HG03159 (cell line): ENCODE data around the gene FETUB.

Experiments used
- ATAC-seq: cut with Tn5 transposase; IDR thresholded peaks from one replicate; pipeline ENCODE4 v1.9.1; 2021; ENCODE audit warnings: mild to moderate bottlenecking, moderate library complexity; ENCODE audit not compliant: unreplicated experiment

The FETUB gene

GRCh38 chr3:186639778-186640472 lies at the start of gene FETUB:
FETUB (plus strand) TSS chr3:186640399; CDS start chr3:186640461, 62 bp downstream.
- ATAC-seq = no peak

- no peak for ATAC-seq
Observed at GRCh38 chr3:186590580-186591295, 49.5 kb upstream of the FETUB start.

GRCh38 chr3:186592682-186593081 lies 47.5 kb upstream of the FETUB start:
- ATAC-seq = no peak

GRCh38 chr3:186593862-186594261 lies 46.3 kb upstream of the FETUB start:
- ATAC-seq = no peak

GRCh38 chr3:186594591-186595113 lies 45.5 kb upstream of the FETUB start:
- no peak for ATAC-seq

GRCh38 chr3:186596568-186597287 lies 43.5 kb upstream of the FETUB start:
- no peak for ATAC-seq

- no peak for ATAC-seq
Observed at GRCh38 chr3:186598108-186598784, 42.0 kb upstream of the FETUB start.

- ATAC-seq = no peak
Observed at GRCh38 chr3:186598794-186599141, 41.4 kb upstream of the FETUB start.

- ATAC-seq = no peak
Observed at GRCh38 chr3:186599142-186599784, 40.9 kb upstream of the FETUB start.

- no peak for ATAC-seq
Observed at GRCh38 chr3:186599785-186600166, 40.4 kb upstream of the FETUB start.

- ATAC-seq = no peak
Observed at GRCh38 chr3:186600896-186601295, 39.3 kb upstream of the FETUB start.

- no peak for ATAC-seq
Observed at GRCh38 chr3:186603159-186603558, 37.0 kb upstream of the FETUB start.

- ATAC-seq = no peak
Observed at GRCh38 chr3:186605078-186605477, 35.1 kb upstream of the FETUB start.

- no peak for ATAC-seq
Observed at GRCh38 chr3:186605561-186606545, 34.3 kb upstream of the FETUB start.

GRCh38 chr3:186608624-186609215 lies 31.5 kb upstream of the FETUB start:
- no peak for ATAC-seq

- ATAC-seq = no peak
Observed at GRCh38 chr3:186609247-186609868, 30.8 kb upstream of the FETUB start.

GRCh38 chr3:186612065-186612464 lies 28.1 kb upstream of the FETUB start:
- no peak for ATAC-seq
